Fibroblast of skin of right biceps (primary cell): ENCODE results near the gene FOXD4L4.
"Not testable (repeated sequence)": the region's sequence is repeated elsewhere in the genome, so short reads cannot be mapped to it uniquely, and the experiment has no call there.

Experiments used
- DNase-seq: peaks from one replicate; pipeline ENCODE4 v3.0.0-alpha.2; 2013

FOXD4L4 gene

GRCh38 chr9:65737096-65737564, at the start of gene FOXD4L4:
TSS of gene FOXD4L4 (plus strand) at chr9:65737146. CDS start at chr9:65737146, 0 bp downstream.
- not testable (repeated sequence) for DNase-seq

GRCh38 chr9:65703550-65703949, 33.4 kb upstream of the FOXD4L4 start:
- not testable (repeated sequence) for DNase-seq

- not testable (repeated sequence) for DNase-seq
These were observed 22.5 kb upstream of the FOXD4L4 start for GRCh38 chr9:65714445-65714844.

GRCh38 chr9:65738133-65738532, 1.2 kb downstream of the FOXD4L4 start:
- not testable (repeated sequence) for DNase-seq
